ENCODE measurements around the gene LCN10. TPM values are rescaled to one million over a fixed set of nuclear protein-coding genes. Genes with fewer than 3 reads are reported as not detected.

LCN10 gene
- total and polyA plus RNA-seq, 2 of the 13 experiments (the other 11 are each of a cell fraction or from before 2014, with no cell fraction given): 0.53 to 0.61 TPM

DNA sequence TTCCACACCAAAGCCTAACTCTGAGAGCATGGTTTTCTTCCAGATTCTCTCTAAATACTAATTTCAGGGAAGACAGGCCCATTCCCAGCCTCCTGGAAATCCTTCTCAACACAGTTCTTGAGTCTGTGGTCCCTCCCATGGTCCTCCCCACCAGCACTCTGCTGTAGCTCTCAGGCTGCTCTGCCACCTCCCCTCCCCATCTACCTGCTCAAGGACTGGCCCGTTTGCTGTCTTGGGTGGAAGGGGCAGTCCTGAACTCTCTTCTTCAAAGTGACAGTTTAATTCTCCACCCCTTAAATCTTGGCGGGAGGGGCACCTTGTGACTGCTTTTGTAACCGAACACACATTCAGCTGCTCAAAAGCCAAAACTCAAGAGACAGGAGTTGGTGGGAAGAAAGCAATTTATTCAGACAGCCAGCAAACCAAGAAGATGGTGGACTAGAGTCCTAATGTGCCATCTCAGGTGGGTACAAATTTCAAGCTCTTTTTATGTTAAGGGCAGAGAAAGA is 29.2 kb upstream of the LCN10 start:
- POLR2A ChIA-PET: no interaction called here

DNA sequence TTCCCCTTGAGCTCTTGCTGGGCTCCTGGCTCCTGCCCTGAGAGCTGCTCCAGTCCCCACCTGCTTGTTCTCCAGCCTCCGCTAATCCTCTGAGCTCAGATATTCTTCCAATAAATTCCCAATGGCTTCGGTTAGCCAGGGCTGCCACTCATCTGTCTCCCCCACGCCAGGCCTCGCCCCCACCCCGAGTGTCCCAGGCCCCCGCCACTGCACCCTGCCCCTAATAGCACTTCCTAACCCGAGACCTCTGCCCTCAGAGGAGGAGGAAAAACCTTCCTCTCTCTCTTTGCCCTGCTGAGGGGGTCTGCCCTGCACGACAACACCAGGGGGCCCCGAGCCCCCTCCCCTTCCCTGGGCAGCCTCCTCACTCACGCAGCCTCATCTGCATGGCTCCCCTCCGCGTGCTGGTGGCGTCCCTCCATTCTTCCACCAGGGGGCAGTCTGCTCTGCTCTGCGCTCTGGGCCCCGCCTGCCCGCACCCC is 27.0 kb upstream of the LCN10 start:
- peak; percentile 67 for ATAC-seq
- ChIA-PET CTCF (ENCODE audit: low intra/inter-chr PET ratio, low total read pairs) (interaction anchor here (1.3 kb wide), 1 partner anchor 15 kb away, joined by 3 read pairs; no protein-coding TSS in a partner anchor), POLR2A (no interaction called here)
- no peak overlapping the region for H3K4me3 ChIP-seq (replicated peaks in 1 of 3; ENCODE audit: insufficient read depth in 1 of 3, low read depth in 2 of 3, low read length in 3 of 3)
- H4K20me1 ChIP-seq (ENCODE audit: insufficient read depth, low read length): no peaks in the 10 kb centered on the region
- H3K9ac ChIP-seq (ENCODE audit: insufficient read depth, low read depth, low read length): no peak overlapping the region
- no peak overlapping the region for H3K27ac ChIP-seq (ENCODE audit: extremely low read length, insufficient read depth, low read length)
- BruUV-seq (replicated peaks): no TSS peak
- H2AFZ ChIP-seq (ENCODE audit: low read length): no peak overlapping the region
- H3K27me3 ChIP-seq (ENCODE audit: control insufficient read depth in 1 of 2, insufficient read depth in 2 of 2, low read length in 2 of 2): 0 out of 5 replicates have a peak, but pooled peaks cover 0 to 4% of the 10 kb centered on the region in 2 experiments
- no peaks in the 10 kb centered on the region for H3K36me3 ChIP-seq (replicated peaks in 1 of 2; ENCODE audit: control insufficient read depth in 1 of 2, insufficient read depth in 2 of 2, low read length in 2 of 2)
- H3K4me2 ChIP-seq (ENCODE audit: low read depth, low read length): peak overlapping the region; percentile 23; the same call in 1 of the 2 replicates
- peaks cover 6% of the 10 kb centered on the region; the same call in 1 of the 2 replicates for H3K9me3 ChIP-seq (ENCODE audit: low read length)
- WGBS (ENCODE audit: low lambda C conversion rate): 45% methylated on average over 16 of the region's 16 CpGs
- no peak for FAIRE-seq
- in situ Hi-C loops (cut with HindIII; ENCODE audit: extremely low pct_ligation_motif_present, low pct_unique_long_range_greater_than_20kb): loop anchor here (10.0 kb wide), 1 partner anchor 275 kb away; the partner anchor contains the start of gene NPDC1
- no peak for DNase-seq (ENCODE audit: low spot score)
- intact Hi-C loops (cut with micrococcal nuclease; ENCODE audit: unreplicated experiment): no loop called here
- peaks cover 35% of the 10 kb centered on the region for H3K4me1 ChIP-seq (ENCODE audit: insufficient read depth, low read length)
- no peaks in the 10 kb centered on the region for H3K79me2 ChIP-seq (ENCODE audit: insufficient read depth, low read length)
- TF ChIP-seq NFE2L2 (IDR thresholded peaks at IDR 0.05; ENCODE audit: low read length): no peak
- TF ChIP-seq XRCC5 (optimal IDR thresholded peaks at IDR 0.05; ENCODE audit: low read length): peak; percentile 28
- TF ChIP-seq, protein P1, sequence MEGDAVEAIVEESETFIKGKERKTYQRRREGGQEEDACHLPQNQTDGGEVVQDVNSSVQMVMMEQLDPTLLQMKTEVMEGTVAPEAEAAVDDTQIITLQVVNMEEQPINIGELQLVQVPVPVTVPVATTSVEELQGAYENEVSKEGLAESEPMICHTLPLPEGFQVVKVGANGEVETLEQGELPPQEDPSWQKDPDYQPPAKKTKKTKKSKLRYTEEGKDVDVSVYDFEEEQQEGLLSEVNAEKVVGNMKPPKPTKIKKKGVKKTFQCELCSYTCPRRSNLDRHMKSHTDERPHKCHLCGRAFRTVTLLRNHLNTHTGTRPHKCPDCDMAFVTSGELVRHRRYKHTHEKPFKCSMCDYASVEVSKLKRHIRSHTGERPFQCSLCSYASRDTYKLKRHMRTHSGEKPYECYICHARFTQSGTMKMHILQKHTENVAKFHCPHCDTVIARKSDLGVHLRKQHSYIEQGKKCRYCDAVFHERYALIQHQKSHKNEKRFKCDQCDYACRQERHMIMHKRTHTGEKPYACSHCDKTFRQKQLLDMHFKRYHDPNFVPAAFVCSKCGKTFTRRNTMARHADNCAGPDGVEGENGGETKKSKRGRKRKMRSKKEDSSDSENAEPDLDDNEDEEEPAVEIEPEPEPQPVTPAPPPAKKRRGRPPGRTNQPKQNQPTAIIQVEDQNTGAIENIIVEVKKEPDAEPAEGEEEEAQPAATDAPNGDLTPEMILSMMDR (CRISPR knock-in tag; IDR thresholded peaks at IDR 0.05): peak; percentile 73
- TF ChIP-seq, protein P2, sequence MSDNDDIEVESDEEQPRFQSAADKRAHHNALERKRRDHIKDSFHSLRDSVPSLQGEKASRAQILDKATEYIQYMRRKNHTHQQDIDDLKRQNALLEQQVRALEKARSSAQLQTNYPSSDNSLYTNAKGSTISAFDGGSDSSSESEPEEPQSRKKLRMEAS (IDR thresholded peaks at IDR 0.05): peak; percentile 25; the same call in 1 of the 2 replicates
- TF ChIP-seq, protein P3, sequence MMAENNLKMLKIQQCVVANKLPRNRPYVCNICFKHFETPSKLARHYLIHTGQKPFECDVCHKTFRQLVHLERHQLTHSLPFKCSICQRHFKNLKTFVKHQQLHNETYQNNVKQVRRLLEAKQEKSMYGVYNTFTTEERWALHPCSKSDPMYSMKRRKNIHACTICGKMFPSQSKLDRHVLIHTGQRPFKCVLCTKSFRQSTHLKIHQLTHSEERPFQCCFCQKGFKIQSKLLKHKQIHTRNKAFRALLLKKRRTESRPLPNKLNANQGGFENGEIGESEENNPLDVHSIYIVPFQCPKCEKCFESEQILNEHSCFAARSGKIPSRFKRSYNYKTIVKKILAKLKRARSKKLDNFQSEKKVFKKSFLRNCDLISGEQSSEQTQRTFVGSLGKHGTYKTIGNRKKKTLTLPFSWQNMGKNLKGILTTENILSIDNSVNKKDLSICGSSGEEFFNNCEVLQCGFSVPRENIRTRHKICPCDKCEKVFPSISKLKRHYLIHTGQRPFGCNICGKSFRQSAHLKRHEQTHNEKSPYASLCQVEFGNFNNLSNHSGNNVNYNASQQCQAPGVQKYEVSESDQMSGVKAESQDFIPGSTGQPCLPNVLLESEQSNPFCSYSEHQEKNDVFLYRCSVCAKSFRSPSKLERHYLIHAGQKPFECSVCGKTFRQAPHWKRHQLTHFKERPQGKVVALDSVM (CRISPR knock-in tag; IDR thresholded peaks at IDR 0.05): peak; percentile 62; the same call in 1 of the 2 replicates
- peak; percentile 51; the same call in 1 of the 2 replicates for TF ChIP-seq MYC (CRISPR knock-in tag; IDR thresholded peaks at IDR 0.05; ENCODE audit: borderline replicate concordance)
- TF ChIP-seq ZFYVE20 (CRISPR knock-in tag; IDR thresholded peaks at IDR 0.05; ENCODE audit: borderline replicate concordance, low read depth): no peak
- TF ChIP-seq STAG1 (CRISPR knock-in tag; IDR thresholded peaks at IDR 0.05): peak; percentile 40; the same call in 1 of the 2 replicates

More for the DNA sequence above, 29.2 kb upstream of the LCN10 start:
- Histone ChIP-seq H3K27me3 (ENCODE audit: control insufficient read depth in 1 of 2, insufficient read depth in 2 of 2, low read length in 2 of 2) (0 out of 5 replicates have a peak, but pooled peaks cover 0 to 4% of the 10 kb centered on the region in 2 experiments), H3K4me3 (replicated peaks in 1 of 3; ENCODE audit: insufficient read depth in 1 of 3, low read depth in 2 of 3, low read length in 3 of 3) (no peak overlapping the region), H3K79me2 (ENCODE audit: insufficient read depth, low read length) (no peaks in the 10 kb centered on the region), H3K4me2 (ENCODE audit: low read depth, low read length) (no peak overlapping the region), H3K9ac (ENCODE audit: insufficient read depth, low read depth, low read length) (no peak overlapping the region), H3K36me3 (replicated peaks in 1 of 2; ENCODE audit: control insufficient read depth in 1 of 2, insufficient read depth in 2 of 2, low read length in 2 of 2) (no peaks in the 10 kb centered on the region), H3K9me3 (ENCODE audit: low read length) (peaks cover 6% of the 10 kb centered on the region; the same call in 1 of the 2 replicates), H3K4me1 (ENCODE audit: insufficient read depth, low read length) (peaks cover 24% of the 10 kb centered on the region), H2AFZ (ENCODE audit: low read length) (no peak overlapping the region), H4K20me1 (ENCODE audit: insufficient read depth, low read length) (no peaks in the 10 kb centered on the region), H3K27ac (ENCODE audit: extremely low read length, insufficient read depth, low read length) (no peak overlapping the region)
- WGBS (ENCODE audit: low lambda C conversion rate): 47% methylated on average over 3 of the region's 3 CpGs
- in situ Hi-C loops (cut with HindIII; ENCODE audit: extremely low pct_ligation_motif_present, low pct_unique_long_range_greater_than_20kb): loop anchor here (10.0 kb wide), 1 partner anchor 273 kb away; the partner anchor contains the start of gene NPDC1
- DNase-seq (ENCODE audit: low spot score) (no peak), ATAC-seq (no peak), FAIRE-seq (no peak)
- BruUV-seq (replicated peaks): no TSS peak
- intact Hi-C loops (cut with micrococcal nuclease; ENCODE audit: unreplicated experiment): no loop called here
- CTCF ChIA-PET (ENCODE audit: low intra/inter-chr PET ratio, low total read pairs): no interaction called here
- TF ChIP-seq HNF4G (IDR thresholded peaks at IDR 0.05; ENCODE audit: borderline replicate concordance, low read depth, low read length) (no peak), HNF4G (CRISPR knock-in tag; IDR thresholded peaks at IDR 0.05; ENCODE audit: borderline replicate concordance, low read depth) (no peak), ZNF24 (IDR thresholded peaks at IDR 0.05) (no peak), MTA1 (CRISPR knock-in tag; IDR thresholded peaks at IDR 0.05; ENCODE audit: borderline replicate concordance) (no peak), MAFG (CRISPR knock-in tag; IDR thresholded peaks at IDR 0.05) (no peak)
- TF ChIP-seq, protein P4, sequence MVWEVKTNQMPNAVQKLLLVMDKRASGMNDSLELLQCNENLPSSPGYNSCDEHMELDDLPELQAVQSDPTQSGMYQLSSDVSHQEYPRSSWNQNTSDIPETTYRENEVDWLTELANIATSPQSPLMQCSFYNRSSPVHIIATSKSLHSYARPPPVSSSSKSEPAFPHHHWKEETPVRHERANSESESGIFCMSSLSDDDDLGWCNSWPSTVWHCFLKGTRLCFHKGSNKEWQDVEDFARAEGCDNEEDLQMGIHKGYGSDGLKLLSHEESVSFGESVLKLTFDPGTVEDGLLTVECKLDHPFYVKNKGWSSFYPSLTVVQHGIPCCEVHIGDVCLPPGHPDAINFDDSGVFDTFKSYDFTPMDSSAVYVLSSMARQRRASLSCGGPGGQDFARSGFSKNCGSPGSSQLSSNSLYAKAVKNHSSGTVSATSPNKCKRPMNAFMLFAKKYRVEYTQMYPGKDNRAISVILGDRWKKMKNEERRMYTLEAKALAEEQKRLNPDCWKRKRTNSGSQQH (CRISPR knock-in tag; IDR thresholded peaks at IDR 0.05; ENCODE audit: low read depth): no peak
